Stimulated activated CD8-positive, alpha-beta memory T cell treated with anti-CD3 and anti-CD28 coated beads, Interleukin-4, amount 100 ng/mL, for 48 hours (primary cell): ENCODE results near the gene BNIP2.
A peak's percentile ranks its signal among the peaks of the same experiment; 100 is the strongest.
"Not testable (repeated sequence)": the region's sequence is repeated elsewhere in the genome, so short reads cannot be mapped to it uniquely, and the experiment has no call there.

Experiments
- DNase-seq: peaks from one replicate; pipeline ENCODE4 v3.0.0-alpha.2; 2020

Gene BNIP2

GRCh38 chr15:59688782-59689625, at the start of gene BNIP2:
TSS of gene BNIP2 (minus strand) at chr15:59689320. CDS start at chr15:59682457, 6,863 bp downstream.
- peak; percentile 99 for DNase-seq

- DNase-seq = no peak
These were observed 49.6 kb upstream of the BNIP2 start for GRCh38 chr15:59738676-59739075.

GRCh38 chr15:59736181-59736580, 47.1 kb upstream of the BNIP2 start:
- no peak for DNase-seq

GRCh38 chr15:59725151-59725486, 36.0 kb upstream of the BNIP2 start:
- DNase-seq = no peak

- no peak for DNase-seq
These were observed 34.7 kb upstream of the BNIP2 start for GRCh38 chr15:59723687-59724346.

- no peak for DNase-seq
These were observed 33.4 kb upstream of the BNIP2 start for GRCh38 chr15:59722476-59722875.

- no peak for DNase-seq
These were observed 32.9 kb upstream of the BNIP2 start for GRCh38 chr15:59722037-59722436.

- DNase-seq = no peak
These were observed 32.3 kb upstream of the BNIP2 start for GRCh38 chr15:59721411-59721810.

GRCh38 chr15:59713177-59713576, 24.1 kb upstream of the BNIP2 start:
- no peak for DNase-seq

- no peak for DNase-seq
These were observed 22.5 kb upstream of the BNIP2 start for GRCh38 chr15:59711451-59712243.

GRCh38 chr15:59707619-59708018, 18.5 kb upstream of the BNIP2 start:
- DNase-seq = no peak

- DNase-seq = no peak
These were observed 15.1 kb upstream of the BNIP2 start for GRCh38 chr15:59703979-59704796.

- DNase-seq = no peak
These were observed 13.2 kb upstream of the BNIP2 start for GRCh38 chr15:59702351-59702750.

GRCh38 chr15:59701880-59702279, 12.8 kb upstream of the BNIP2 start:
- DNase-seq = no peak

- no peak for DNase-seq
These were observed 10.8 kb upstream of the BNIP2 start for GRCh38 chr15:59699810-59700431.

GRCh38 chr15:59698065-59698464, 8.9 kb upstream of the BNIP2 start:
- DNase-seq = not testable (repeated sequence)

- no peak for DNase-seq
These were observed 7.2 kb upstream of the BNIP2 start for GRCh38 chr15:59696332-59696731.

GRCh38 chr15:59694779-59695178, 5.7 kb upstream of the BNIP2 start:
- DNase-seq = no peak

GRCh38 chr15:59691194-59691805, 2.2 kb upstream of the BNIP2 start:
- DNase-seq = peak; percentile 40

- peak; percentile 73 for DNase-seq
These were observed 611 bp upstream of the BNIP2 start for GRCh38 chr15:59689626-59690236.

GRCh38 chr15:59688423-59688781, 718 bp downstream of the BNIP2 start:
- DNase-seq = no peak
